G401.6 (cell line): ENCODE data around the gene ARFGAP1.

Experiments used
- FAIRE-seq: peaks from 2 replicates; lab custom pipeline; 2012; peaks lifted over from hg19 to GRCh38; lab: Jason Lieb, UNC

Gene ARFGAP1

DNA sequence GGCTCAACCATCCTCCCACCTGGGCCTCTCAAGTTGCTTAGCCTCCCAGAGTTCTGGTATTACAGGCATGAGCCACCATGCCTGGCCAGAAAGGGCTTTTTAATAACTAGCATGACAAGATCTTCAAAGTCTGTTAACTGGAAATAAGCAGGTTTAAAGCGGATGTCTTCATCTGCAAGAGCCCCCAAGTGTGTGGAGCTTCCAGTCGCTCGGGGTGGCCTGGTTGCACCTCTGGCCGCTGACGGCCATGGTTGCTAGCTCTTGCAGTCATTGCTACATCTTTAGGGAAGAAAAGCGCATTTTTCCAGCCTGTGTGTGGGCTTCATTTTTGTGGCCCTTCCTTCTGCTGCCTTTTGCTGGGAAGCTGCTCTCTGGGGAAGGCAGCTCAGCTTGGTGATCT, 7.8 kb downstream of the ARFGAP1 start:
- FAIRE-seq = no peak

DNA sequence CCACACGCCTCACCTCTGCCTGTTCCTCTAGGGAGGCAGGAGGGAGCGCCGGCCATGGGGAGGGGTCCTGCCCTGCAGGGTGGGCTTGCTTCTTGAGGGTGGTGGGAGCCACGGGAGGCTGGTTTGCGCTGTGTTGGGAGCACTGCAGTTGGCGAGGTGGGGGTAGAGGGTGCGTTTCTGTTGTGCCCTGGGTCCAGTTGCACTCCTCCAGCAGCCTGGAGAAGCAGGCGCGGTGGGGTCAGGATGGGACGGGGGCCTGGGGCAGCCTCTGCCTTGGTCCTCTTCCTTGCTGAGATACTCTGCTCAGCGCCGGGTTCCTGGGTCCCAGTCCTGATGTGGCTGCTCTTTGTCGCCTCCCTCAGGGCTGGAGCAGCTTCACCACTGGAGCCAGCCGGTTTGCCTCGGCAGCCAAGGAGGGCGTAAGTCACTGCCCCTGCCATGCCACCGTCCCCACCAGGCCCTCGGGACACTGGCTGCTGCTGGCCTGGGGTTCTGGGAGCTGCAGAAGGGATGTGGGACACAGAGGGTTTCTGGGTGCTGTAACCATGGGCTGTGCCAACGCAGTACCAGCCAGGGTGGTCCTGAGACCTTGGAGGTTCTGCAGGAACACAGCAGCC, 8.4 kb downstream of the ARFGAP1 start:
- no peak for FAIRE-seq

GRCh38 chr20:63281742-63282665, 9.4 kb downstream of the ARFGAP1 start:
- no peak for FAIRE-seq

GRCh38 chr20:63282946-63283345, 10.3 kb downstream of the ARFGAP1 start:
- no peak for FAIRE-seq

DNA sequence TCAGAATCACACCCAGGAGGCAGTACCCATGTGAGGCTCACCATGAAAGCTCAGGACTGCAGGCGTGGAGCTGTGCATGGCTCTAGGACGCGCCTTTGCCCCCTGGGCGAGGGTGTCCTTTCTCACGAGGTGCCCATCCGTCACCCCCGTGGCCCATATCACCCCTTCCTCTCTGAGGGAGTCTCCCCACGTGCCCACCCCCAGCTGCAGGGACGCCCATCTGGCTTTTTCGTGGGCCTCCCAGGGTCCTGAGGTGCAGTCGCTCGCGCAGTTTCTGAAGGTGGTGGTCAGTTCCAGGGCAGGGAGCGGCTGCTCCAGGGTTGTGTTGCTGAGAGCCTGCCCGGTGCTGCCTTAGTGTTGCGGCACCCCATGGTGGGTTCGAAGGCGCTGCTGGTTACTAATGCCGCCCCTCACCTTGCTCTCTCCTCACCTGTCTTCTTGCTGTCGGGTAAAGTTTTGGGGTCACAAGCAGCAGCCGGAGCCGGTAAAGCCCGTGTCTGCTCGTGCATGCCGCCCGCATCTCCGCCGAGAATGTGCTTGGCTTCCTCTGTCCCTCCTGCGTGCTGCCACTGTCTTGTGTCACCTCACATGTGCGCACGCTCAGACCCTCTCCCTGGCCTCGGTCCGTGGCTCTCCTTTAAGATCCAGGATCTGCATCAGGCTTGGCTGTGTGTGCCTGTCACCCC, 10.9 kb downstream of the ARFGAP1 start:
- FAIRE-seq = no peak

DNA sequence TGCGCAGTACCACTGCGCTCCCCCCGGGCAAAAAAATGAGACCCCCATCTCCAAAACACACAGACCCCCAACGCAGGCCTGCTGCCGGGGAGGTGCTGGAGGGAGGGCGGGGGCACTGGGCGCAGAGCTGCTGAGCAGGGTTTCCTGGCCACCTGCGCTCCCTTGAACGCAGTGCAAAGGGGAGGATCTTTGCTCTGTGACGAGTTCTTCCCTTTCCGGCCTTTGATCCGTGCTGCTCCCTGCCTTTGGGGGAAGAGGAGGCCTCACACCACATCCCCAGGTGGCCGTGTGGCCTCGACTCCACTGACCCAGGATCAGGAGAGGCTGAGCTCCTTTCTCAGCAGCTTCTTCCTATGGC, 11.4 kb downstream of the ARFGAP1 start:
- no peak for FAIRE-seq

GRCh38 chr20:63284544-63284949, 11.9 kb downstream of the ARFGAP1 start:
- no peak for FAIRE-seq

GRCh38 chr20:63284981-63285524, 12.4 kb downstream of the ARFGAP1 start:
- FAIRE-seq = no peak

- no peak for FAIRE-seq
These were observed 13.3 kb downstream of the ARFGAP1 start for GRCh38 chr20:63285636-63286615.

DNA sequence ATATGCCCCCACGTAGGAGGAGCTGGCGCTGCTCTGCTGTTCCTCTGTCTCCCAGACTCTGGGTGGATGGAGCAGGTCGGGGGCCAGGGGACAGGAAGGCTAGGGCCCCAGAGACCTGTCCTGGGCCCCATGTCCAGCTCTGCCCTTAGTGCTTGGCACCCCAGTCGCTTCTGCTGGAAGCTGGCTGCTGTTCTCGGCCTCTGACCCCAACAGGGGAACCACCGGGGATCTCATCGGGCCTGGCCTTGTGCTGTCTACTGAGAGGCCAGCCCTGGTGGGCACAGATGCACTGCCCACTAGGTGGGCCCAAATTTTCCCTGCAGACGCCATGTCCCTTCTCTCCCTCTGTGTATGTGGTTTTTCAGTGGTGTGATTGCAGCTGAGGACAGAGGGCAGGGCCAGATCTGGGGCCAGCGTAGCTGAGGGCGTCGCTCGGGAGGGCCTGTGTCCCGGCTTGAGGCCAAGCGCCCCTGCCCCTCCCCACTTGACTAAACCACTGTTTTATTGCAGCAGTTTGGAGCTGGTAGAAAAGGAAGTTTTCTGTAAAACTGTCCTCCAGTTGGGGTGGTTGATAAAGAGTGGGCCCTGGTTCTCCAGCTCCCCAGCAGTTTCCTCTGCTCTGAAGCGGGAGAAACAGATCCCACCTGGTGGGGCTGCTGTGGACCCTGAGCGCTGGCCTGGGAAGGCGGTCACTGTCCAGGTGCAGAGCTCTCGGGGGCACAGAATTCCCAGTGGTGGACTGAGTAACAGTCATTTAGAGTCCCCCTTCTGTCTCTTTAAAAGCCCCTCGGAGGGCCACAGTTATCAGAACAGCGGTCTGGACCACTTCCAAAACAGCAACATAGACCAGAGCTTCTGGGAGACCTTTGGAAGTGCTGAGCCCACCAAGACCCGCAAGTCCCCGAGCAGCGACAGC, 14.4 kb downstream of the ARFGAP1 start:
- FAIRE-seq = no peak

DNA sequence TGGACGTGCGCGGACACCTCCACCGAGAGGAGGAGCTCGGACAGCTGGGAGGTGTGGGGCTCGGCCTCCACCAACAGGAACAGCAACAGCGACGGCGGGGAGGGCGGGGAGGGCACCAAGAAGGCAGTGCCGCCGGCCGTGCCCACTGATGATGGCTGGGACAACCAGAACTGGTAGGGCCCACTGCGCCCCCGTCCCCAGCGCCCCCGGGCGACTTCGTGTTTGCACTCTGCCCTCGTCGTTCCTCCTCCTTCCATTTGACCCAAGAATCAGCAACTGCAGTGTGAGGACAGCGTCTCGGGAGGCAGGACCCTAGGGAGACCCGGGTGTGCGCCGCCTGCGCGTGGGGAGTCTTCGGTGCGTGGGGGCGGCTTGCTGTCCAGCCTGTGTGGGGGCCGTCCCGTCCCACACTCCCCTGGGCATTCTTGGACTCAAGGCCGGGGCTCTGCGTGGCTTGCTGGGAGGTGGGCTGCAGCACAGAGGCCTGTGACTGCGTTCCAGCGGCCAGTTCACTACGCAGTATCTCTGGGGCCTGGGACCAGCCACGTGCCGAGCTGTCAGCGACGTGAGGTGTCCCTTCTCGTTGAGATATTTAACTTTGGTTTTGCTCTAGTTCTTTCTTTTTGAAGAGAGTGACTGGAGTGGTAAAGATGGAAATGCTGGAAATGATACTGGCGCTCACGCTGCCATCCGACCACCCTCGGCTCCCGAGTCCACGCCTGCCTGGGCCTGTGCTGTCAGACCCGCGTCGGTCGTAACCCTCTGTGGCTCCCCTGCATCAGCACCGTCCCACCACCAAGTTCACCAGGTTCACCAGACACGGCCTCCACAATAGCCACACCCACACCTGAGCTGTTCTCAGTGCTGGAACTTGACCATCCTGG, 15.3 kb downstream of the ARFGAP1 start:
- FAIRE-seq = no peak

- FAIRE-seq = no peak
These were observed 16.1 kb downstream of the ARFGAP1 start for GRCh38 chr20:63288581-63289251.

GRCh38 chr20:63289311-63290135, 16.9 kb downstream of the ARFGAP1 start:
- FAIRE-seq = no peak

- FAIRE-seq = no peak
These were observed 17.6 kb downstream of the ARFGAP1 start for GRCh38 chr20:63290136-63290676.

GRCh38 chr20:63290677-63291472, 18.3 kb downstream of the ARFGAP1 start:
- no peak for FAIRE-seq

- no peak for FAIRE-seq
These were observed 19.2 kb downstream of the ARFGAP1 start for GRCh38 chr20:63291811-63292210.

DNA sequence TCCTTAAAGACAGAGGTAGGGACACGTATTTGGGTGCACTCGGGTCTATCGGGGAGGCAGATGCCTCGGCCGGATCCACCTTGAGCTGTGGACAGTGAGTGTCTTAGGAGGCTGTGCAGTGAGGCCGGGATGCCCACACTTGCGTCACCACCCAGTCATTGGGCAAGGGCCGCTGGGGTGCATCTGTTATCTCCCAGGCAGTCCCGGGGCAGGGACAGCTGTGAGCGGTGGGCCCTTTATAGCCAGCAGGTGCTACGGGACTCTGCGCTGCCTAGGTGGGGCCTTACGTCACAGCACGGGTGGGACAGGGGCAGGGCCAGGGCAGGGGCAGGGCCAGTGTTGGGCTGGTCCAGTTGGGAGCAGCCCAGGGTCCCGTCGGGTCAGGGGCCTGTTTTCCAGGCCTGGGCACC, 19.7 kb downstream of the ARFGAP1 start:
- FAIRE-seq = no peak
